Activated CD8-positive, alpha-beta T cell treated with anti-CD3 and anti-CD28 coated beads for 36 hours (primary cell): ENCODE data around the gene HCLS1. TPM values are rescaled to one million over a fixed set of nuclear protein-coding genes. Genes with fewer than 3 reads are reported as not detected.
"Not testable (repeated sequence)": the region's sequence is repeated elsewhere in the genome, so short reads cannot be mapped to it uniquely, and the experiment has no call there.

ENCODE experiments used
- ATAC-seq: fragments of 200-7000 bp; cut with Tn5 transposase; one replicate; pipeline ENCODE4 v1.10.0; 2021; ENCODE audit warnings: mild to moderate bottlenecking, moderate library complexity
- CTCF ChIA-PET: fragments of 350-600 bp; sonication (Branson Sonifier 250); formaldehyde crosslinking; loops from one replicate; lab custom pipeline; 2021; ENCODE audit warnings: antibody characterized with exemption; lab: Charles Lee
- POLR2A ChIA-PET: fragments of 350-600 bp; sonication (Branson Sonifier 250); formaldehyde crosslinking; loops from one replicate; lab custom pipeline; 2021; ENCODE audit warnings: antibody characterized with exemption; lab: Charles Lee
- DNase-seq: peaks from one replicate; pipeline ENCODE4 v3.0.0-alpha.2; 2020
- H3K27ac Mint-ChIP-seq: one replicate; pipeline ENCODE4 v1.8.0; 2021; ENCODE audit warnings: mild to moderate bottlenecking, mixed read lengths
- H3K27me3 Mint-ChIP-seq: one replicate; pipeline ENCODE4 v1.8.0; 2021; ENCODE audit warnings: mixed read lengths
- H3K36me3 Mint-ChIP-seq: one replicate; pipeline ENCODE4 v1.8.0; 2021; ENCODE audit warnings: low read depth, mixed read lengths
- H3K4me1 Mint-ChIP-seq: one replicate; pipeline ENCODE4 v1.8.0; 2021; ENCODE audit warnings: low read depth, mixed read lengths
- H3K4me3 Mint-ChIP-seq: one replicate; pipeline ENCODE4 v1.8.0; 2021; ENCODE audit warnings: mild to moderate bottlenecking, moderate library complexity, mixed read lengths
- H3K9me3 Mint-ChIP-seq: one replicate; pipeline ENCODE4 v1.8.0; 2021; ENCODE audit warnings: mixed read lengths
- CTCF ChIP-seq: fragments of 200-600 bp; IDR thresholded peaks from one replicate; pipeline ENCODE4 v1.8.0; 2022; ENCODE audit warnings: antibody characterized with exemption, mild to moderate bottlenecking
- intact Hi-C: fragments of 100-400 bp; cut with micrococcal nuclease; formaldehyde crosslinking; loops from one replicate; pipeline ENCODE4 v1.10.0; 2022
- total RNA-seq, 2 experiments: library from RNA; stranded (reverse); gene quantifications; one replicate each; pipeline ENCODE4 v1.2.3, GENCODE V29; 2021

HCLS1 gene
- total RNA-seq, 2 experiments from 2014 or later: 196 to 199 TPM

GRCh38 chr3:121598564-121598963 lies 62.1 kb downstream of the HCLS1 start:
- no peaks in the 10 kb centered on the region for H3K9me3 Mint-ChIP-seq
- ATAC-seq (no peak), DNase-seq (no peak)
- no peaks in the 10 kb centered on the region for H3K27me3 Mint-ChIP-seq
- no peaks in the 10 kb centered on the region for H3K4me1 Mint-ChIP-seq
- H3K27ac Mint-ChIP-seq: no peak overlapping the region
- ChIA-PET CTCF (no interaction called here), POLR2A (no interaction called here)
- no peak overlapping the region for H3K4me3 Mint-ChIP-seq
- no peak for TF ChIP-seq CTCF
- intact Hi-C loops: no loop called here
- no peaks in the 10 kb centered on the region for H3K36me3 Mint-ChIP-seq

GRCh38 chr3:121595765-121596406 lies 64.8 kb downstream of the HCLS1 start:
- ATAC-seq: no peak
- Mint-ChIP-seq H3K9me3 (no peaks in the 10 kb centered on the region), H3K36me3 (no peaks in the 10 kb centered on the region), H3K4me3 (no peak overlapping the region), H3K27me3 (peaks cover 1% of the 10 kb centered on the region), H3K4me1 (no peaks in the 10 kb centered on the region), H3K27ac (no peak overlapping the region)
- intact Hi-C loops: no loop called here
- no peak for TF ChIP-seq CTCF
- ChIA-PET POLR2A (no interaction called here), CTCF (interaction anchor here (2.2 kb wide), 1 partner anchor 10 kb away, joined by 7 read pairs; no protein-coding TSS in a partner anchor)
- DNase-seq: no peak

- Mint-ChIP-seq H3K4me1 (no peaks in the 10 kb centered on the region), H3K9me3 (no peaks in the 10 kb centered on the region), H3K36me3 (no peaks in the 10 kb centered on the region), H3K27ac (no peak overlapping the region), H3K27me3 (peaks cover 1% of the 10 kb centered on the region), H3K4me3 (no peak overlapping the region)
- no peak for DNase-seq
- intact Hi-C loops: no loop called here
- POLR2A ChIA-PET: no interaction called here
- no peak for TF ChIP-seq CTCF
- CTCF ChIA-PET: interaction anchor here (2.2 kb wide), 1 partner anchor 11 kb away, joined by 7 read pairs; no protein-coding TSS in a partner anchor
- no peak for ATAC-seq
Measured at GRCh38 chr3:121594850-121595249, 65.9 kb downstream of the HCLS1 start.

- H3K27ac Mint-ChIP-seq, DNase-seq, H3K4me1 Mint-ChIP-seq, H3K4me3 Mint-ChIP-seq, POLR2A ChIA-PET, ATAC-seq, H3K27me3 Mint-ChIP-seq, H3K36me3 Mint-ChIP-seq, intact Hi-C loops, CTCF ChIA-PET, H3K9me3 Mint-ChIP-seq: not testable (repeated sequence)
Measured at GRCh38 chr3:121593806-121594205, 66.9 kb downstream of the HCLS1 start.

GRCh38 chr3:121592856-121593702 lies 67.6 kb downstream of the HCLS1 start, which contains the start of gene FBXO40:
Gene FBXO40, plus strand, starts transcription at chr3:121593379. Its CDS starts 27,197 bp downstream, at chr3:121620576.
- Mint-ChIP-seq H3K4me3 (no peak within 1 kb of the TSS), H3K27me3 (peaks cover 1% of the 10 kb centered on the region), H3K36me3 (no peaks in the 10 kb centered on the region), H3K9me3 (no peaks in the 10 kb centered on the region), H3K4me1 (no peaks in the 10 kb centered on the region), H3K27ac (no peak within 1 kb of the TSS)
- intact Hi-C loops: no loop called here
- CTCF ChIA-PET: no interaction called here
- no peak for DNase-seq
- TF ChIP-seq CTCF: no peak
- POLR2A ChIA-PET: no interaction called here
- no peak for ATAC-seq
